H1 (cell line): ENCODE results near the gene C3orf20. TPM values are rescaled to one million over a fixed set of nuclear protein-coding genes. Genes with fewer than 3 reads are reported as not detected.

Source experiments
- CHD7 ChIP-seq: fragments of 300-600 bp; sonication (generic); IDR thresholded peaks from 2 replicates; pipeline ENCODE4 v1.7.1; 2012; ENCODE audit warnings: low read length, moderate library complexity, mild to moderate bottlenecking, inconsistent platforms; ENCODE audit not compliant: insufficient replicate concordance
- CREB1 ChIP-seq: IDR thresholded peaks from 2 replicates; pipeline ENCODE4 v1.6.1; 2012; ENCODE audit warnings: inconsistent platforms
- E2F6 ChIP-seq: IDR thresholded peaks from 2 replicates; pipeline ENCODE4 v1.6.1; 2012; ENCODE audit warnings: inconsistent platforms
- GTF2F1 ChIP-seq: IDR thresholded peaks from 2 replicates; pipeline ENCODE4 v1.6.1; 2012; ENCODE audit warnings: low read depth, low read length, improper control_type of control experiment, borderline replicate concordance
- RAD21 ChIP-seq, 2 experiments: IDR thresholded peaks in 1 of 2; conservative IDR thresholded peaks in 1 of 2; 2 replicates each; pipeline ENCODE4 v1.6.1; 2011; ENCODE audit warnings: low read depth in 2 of 2, low read length in 2 of 2, improper control_type of control experiment in 1 of 2, inconsistent platforms in 1 of 2, mild to moderate bottlenecking in 1 of 2, moderate library complexity in 1 of 2
- polyA plus RNA-seq, 7 experiments: library from polyadenylated mRNA; depleted of rRNA in 3 of 7; stranded (reverse) in 5 of 7; unstranded in 2 of 7; fragments of >200 nt in 5 of 7; fragments of 200-250 nt in 2 of 7; gene quantifications; 1 replicate in 5 of 7; 2 replicates in 1 of 7; 4 replicates in 1 of 7; pipeline versions ENCODE4 v1.2.1 to v1.2.3, GENCODE V29; 2011 to 2013; ENCODE audit warnings: missing spikeins in 2 of 7, mixed read lengths in 2 of 7
- total RNA-seq: library from RNA; stranded (reverse); fragmentation: NEBNext Ultra II Directional; extraction: Animal tissue kit (Norgen Biotek cat#: 25700); gene quantifications from 2 replicates; pipeline ENCODE4 v1.2.1, GENCODE V29; 2021

Gene C3orf20
- total and polyA plus RNA-seq, 2 of the 8 experiments (the other 6 are each of a cell fraction or from before 2014, with no cell fraction given) = not detected

GRCh38 chr3:14649466-14649865 is 25.5 kb upstream of the C3orf20 start (continued):
- TF ChIP-seq CHD7 (no peak), GTF2F1 (no peak), CREB1 (no peak), RAD21 (IDR thresholded peaks at IDR 0.05 in 1 of 2, conservative IDR thresholded peaks at IDR 0.05 in 1 of 2; ENCODE audit: low read depth in 2 of 2, low read length in 2 of 2) (no peak), E2F6 (no peak)
